GM23338 (cell line): ENCODE results near the gene PCSK2. TPM values are rescaled to one million over a fixed set of nuclear protein-coding genes. Genes with fewer than 3 reads are reported as not detected.

ENCODE experiments used
- ATAC-seq: fragments of 200-7000 bp; cut with Tn5 transposase; 3 replicates; pipeline ENCODE4 v1.9.1; 2020
- DNase-seq: peaks from one replicate; pipeline ENCODE4 v3.0.0-alpha.2; 2015; ENCODE audit warnings: low spot score
- H2AFZ ChIP-seq: fragments of 200-600 bp; sonication (generic); 2 replicates; pipeline ENCODE4 v1.8.0; 2016; ENCODE audit warnings: antibody characterized with exemption, mild to moderate bottlenecking, moderate library complexity
- H3F3A ChIP-seq: fragments of 200-600 bp; sonication (generic); replicated peaks from 2 replicates; pipeline ENCODE4 v1.8.0; 2017; ENCODE audit warnings: antibody characterized with exemption, mixed run types, low read depth
- H3K27ac ChIP-seq: fragments of 200-600 bp; sonication (generic); 2 replicates; pipeline ENCODE4 v1.6.1; 2016; ENCODE audit warnings: low read depth
- H3K27me3 ChIP-seq: fragments of 200-600 bp; sonication (generic); 2 replicates; pipeline ENCODE4 v1.8.0; 2016; ENCODE audit warnings: mild to moderate bottlenecking, mixed run types, moderate library complexity; ENCODE audit not compliant: insufficient read depth
- H3K36me3 ChIP-seq: fragments of 200-600 bp; sonication (generic); 2 replicates; pipeline ENCODE4 v1.8.0; 2016; ENCODE audit warnings: mild to moderate bottlenecking; ENCODE audit not compliant: insufficient read depth
- H3K4me1 ChIP-seq: fragments of 200-600 bp; sonication (generic); 2 replicates; pipeline ENCODE4 v1.8.0; 2016; ENCODE audit warnings: mild to moderate bottlenecking, moderate library complexity; ENCODE audit not compliant: insufficient read depth
- H3K4me2 ChIP-seq: fragments of 200-600 bp; sonication (generic); 2 replicates; pipeline ENCODE4 v1.7.1; 2017; ENCODE audit warnings: mixed run types
- H3K4me3 ChIP-seq: fragments of 200-600 bp; sonication (generic); 2 replicates; pipeline ENCODE4 v1.6.1; 2016; ENCODE audit warnings: mixed run types
- H3K79me2 ChIP-seq: fragments of 200-600 bp; sonication (generic); replicated peaks from 2 replicates; pipeline ENCODE4 v1.8.0; 2017; ENCODE audit warnings: mild to moderate bottlenecking; ENCODE audit not compliant: insufficient read depth
- H3K9me2 ChIP-seq: fragments of 200-600 bp; sonication (generic); 2 replicates; pipeline ENCODE4 v1.8.0; 2017; ENCODE audit not compliant: insufficient read depth
- H4K20me1 ChIP-seq: fragments of 200-600 bp; sonication (generic); replicated peaks from 2 replicates; pipeline ENCODE4 v1.8.0; 2017; ENCODE audit warnings: mild to moderate bottlenecking; ENCODE audit not compliant: insufficient read depth
- H3K27ac Mint-ChIP-seq: 2 replicates; pipeline ENCODE4 v1.8.0; 2020; ENCODE audit warnings: inconsistent platforms, mild to moderate bottlenecking, moderate library complexity, mixed read lengths
- H3K27me3 Mint-ChIP-seq: 3 replicates; pipeline ENCODE4 v1.8.0; 2022; ENCODE audit warnings: low read depth, mild to moderate bottlenecking, moderate library complexity, mixed read lengths, inconsistent platforms; ENCODE audit not compliant: insufficient read depth, poor library complexity
- H3K36me3 Mint-ChIP-seq: 3 replicates; pipeline ENCODE4 v1.8.0; 2021; ENCODE audit warnings: low read depth, mild to moderate bottlenecking, inconsistent platforms, moderate library complexity, mixed read lengths
- H3K4me1 Mint-ChIP-seq: 3 replicates; pipeline ENCODE4 v1.8.0; 2020; ENCODE audit warnings: mild to moderate bottlenecking, inconsistent platforms, mixed read lengths
- H3K4me3 Mint-ChIP-seq: 3 replicates; pipeline ENCODE4 v1.8.0; 2021; ENCODE audit warnings: moderate library complexity, mild to moderate bottlenecking, inconsistent platforms, mixed read lengths
- H3K9me3 Mint-ChIP-seq: 3 replicates; pipeline ENCODE4 v1.8.0; 2020; ENCODE audit warnings: moderate library complexity, mild to moderate bottlenecking, inconsistent platforms, mixed read lengths
- CREB1 ChIP-seq: fragments of 250-450 bp; sonication (Bioruptor Pico); IDR thresholded peaks from 2 replicates; pipeline ENCODE4 v1.5.0; 2020; ENCODE audit warnings: low read depth, mild to moderate bottlenecking, moderate library complexity
- CTCF ChIP-seq, 2 experiments: fragments of 200-600 bp in 1 of 2; sonication (generic) in 1 of 2; conservative IDR thresholded peaks; 2 replicates each; pipeline versions ENCODE4 v1.5.1 to v1.6.1; 2016 to 2017; ENCODE audit warnings: antibody characterized with exemption in 2 of 2, low read depth in 2 of 2, mild to moderate bottlenecking in 2 of 2, moderate library complexity in 1 of 2
- EZH2 ChIP-seq: fragments of 200-600 bp; sonication (generic); IDR thresholded peaks from one replicate; pipeline ENCODE4 v1.8.0; 2017; ENCODE audit warnings: antibody characterized with exemption, mild to moderate bottlenecking, low read depth; ENCODE audit not compliant: unreplicated experiment
- EZH2phosphoT487 ChIP-seq: fragments of 200-600 bp; sonication (generic); IDR thresholded peaks from one replicate; pipeline ENCODE4 v1.8.1; 2018; ENCODE audit warnings: antibody characterized with exemption; ENCODE audit not compliant: unreplicated experiment
- JUNB ChIP-seq: IDR thresholded peaks from one replicate; pipeline ENCODE4 v1.6.1; 2016; ENCODE audit warnings: antibody characterized with exemption; ENCODE audit not compliant: unreplicated experiment
- NANOG ChIP-seq: IDR thresholded peaks from 2 replicates; pipeline ENCODE4 v1.6.1; 2016; ENCODE audit warnings: antibody characterized with exemption, borderline replicate concordance
- POLR2AphosphoS5 ChIP-seq: IDR thresholded peaks from 2 replicates; pipeline ENCODE4 v1.6.1; 2016; ENCODE audit warnings: antibody characterized with exemption, low read depth
- REST ChIP-seq: IDR thresholded peaks from one replicate; pipeline ENCODE4 v1.6.1; 2018; ENCODE audit warnings: antibody characterized with exemption; ENCODE audit not compliant: unreplicated experiment
- STAT1 ChIP-seq: IDR thresholded peaks from one replicate; pipeline ENCODE4 v1.6.1; 2016; ENCODE audit warnings: antibody characterized with exemption; ENCODE audit not compliant: unreplicated experiment
- ZNF114 ChIP-seq: fragments of 250-450 bp; sonication (Bioruptor Pico); IDR thresholded peaks from 2 replicates; pipeline ENCODE4 v1.5.0; 2020; ENCODE audit warnings: mild to moderate bottlenecking, moderate library complexity
- ZNF331 ChIP-seq: fragments of 250-450 bp; sonication (Bioruptor Pico); IDR thresholded peaks from 2 replicates; pipeline ENCODE4 v1.5.0; 2020; ENCODE audit warnings: low read depth, mild to moderate bottlenecking, moderate library complexity
- ZNF462 ChIP-seq: fragments of 250-450 bp; sonication (Bioruptor Pico); IDR thresholded peaks from 2 replicates; pipeline ENCODE4 v1.5.0; 2020; ENCODE audit warnings: mild to moderate bottlenecking, moderate library complexity
- polyA plus RNA-seq: library from polyadenylated mRNA; unstranded; fragments of >200 nt; fragmentation: Nextera tagmentation; extraction: Ambion mirVana; gene quantifications from 2 replicates; pipeline ENCODE4 v1.2.1, GENCODE V29; 2016
- total RNA-seq: library from RNA; depleted of rRNA; stranded (reverse); fragments of >200 nt; shearing (Covaris generic); gene quantifications from 2 replicates; pipeline ENCODE4 v1.2.3, GENCODE V29; 2014
- TF ChIP-seq, protein P1 (sequence below): IDR thresholded peaks from 2 replicates; pipeline ENCODE4 v1.6.1; 2016; ENCODE audit warnings: antibody characterized with exemption

PCSK2 gene
- total and polyA plus RNA-seq, 2 experiments from 2014 or later, result 0.37 to 1.1 TPM

DNA sequence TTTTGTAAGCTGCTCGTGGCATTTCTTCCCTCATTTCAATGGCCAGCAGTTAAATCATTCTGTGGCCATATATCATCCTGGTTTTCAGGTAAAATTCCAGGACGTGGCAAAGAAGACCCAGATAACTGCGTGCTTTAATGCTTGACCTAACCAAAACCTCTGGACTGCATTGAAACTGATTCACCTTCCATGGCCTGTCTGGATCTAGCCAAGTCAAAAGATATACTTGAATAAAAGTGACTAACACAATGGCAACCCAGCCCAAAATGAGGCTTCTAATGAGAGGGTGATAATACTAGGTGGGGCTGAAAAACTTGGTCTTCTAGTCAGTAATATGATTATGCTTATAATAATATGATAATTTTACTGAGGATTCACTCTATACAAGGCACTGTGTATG lies 16.5 kb upstream of the PCSK2 start:
- Mint-ChIP-seq H3K36me3 (no peaks in the 10 kb centered on the region), H3K27me3 (peaks cover 4% of the 10 kb centered on the region), H3K4me3 (no peak overlapping the region), H3K27ac (no peak overlapping the region), H3K4me1 (no peaks in the 10 kb centered on the region), H3K9me3 (no peaks in the 10 kb centered on the region)
- H3F3A ChIP-seq, result no peaks in the 10 kb centered on the region
- H4K20me1 ChIP-seq, result no peaks in the 10 kb centered on the region
- H3K36me3 ChIP-seq, result no peaks in the 10 kb centered on the region
- H3K4me1 ChIP-seq, result no peaks in the 10 kb centered on the region
- H2AFZ ChIP-seq, result no peak overlapping the region
- peaks cover 6% of the 10 kb centered on the region for H3K9me2 ChIP-seq
- H3K27ac ChIP-seq, result no peak overlapping the region
- no peak overlapping the region for H3K4me3 ChIP-seq
- TF ChIP-seq POLR2AphosphoS5 (no peak), NANOG (no peak), CTCF (conservative IDR thresholded peaks at IDR 0.05; ENCODE audit: low read depth in 2 of 2) (no peak), REST (no peak), STAT1 (no peak), JUNB (no peak), CREB1 (CRISPR knock-in tag) (no peak), ZNF331 (CRISPR knock-in tag) (no peak), EZH2phosphoT487 (no peak), ZNF462 (CRISPR knock-in tag) (no peak), EZH2 (no peak), ZNF114 (no peak)
- TF ChIP-seq, protein P1, sequence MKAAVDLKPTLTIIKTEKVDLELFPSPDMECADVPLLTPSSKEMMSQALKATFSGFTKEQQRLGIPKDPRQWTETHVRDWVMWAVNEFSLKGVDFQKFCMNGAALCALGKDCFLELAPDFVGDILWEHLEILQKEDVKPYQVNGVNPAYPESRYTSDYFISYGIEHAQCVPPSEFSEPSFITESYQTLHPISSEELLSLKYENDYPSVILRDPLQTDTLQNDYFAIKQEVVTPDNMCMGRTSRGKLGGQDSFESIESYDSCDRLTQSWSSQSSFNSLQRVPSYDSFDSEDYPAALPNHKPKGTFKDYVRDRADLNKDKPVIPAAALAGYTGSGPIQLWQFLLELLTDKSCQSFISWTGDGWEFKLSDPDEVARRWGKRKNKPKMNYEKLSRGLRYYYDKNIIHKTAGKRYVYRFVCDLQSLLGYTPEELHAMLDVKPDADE, result no peak
- no peaks in the 10 kb centered on the region for H3K27me3 ChIP-seq
- no peaks in the 10 kb centered on the region for H3K79me2 ChIP-seq
- no peak overlapping the region for H3K4me2 ChIP-seq
- no peak for DNase-seq
- no peak for ATAC-seq
